Measurements from ENCODE around the gene EDN2. TPM values are rescaled to one million over a fixed set of nuclear protein-coding genes. Genes with fewer than 3 reads are reported as not detected.

The EDN2 gene
- total RNA-seq, 1 experiment from 2014 or later = not detected

DNA sequence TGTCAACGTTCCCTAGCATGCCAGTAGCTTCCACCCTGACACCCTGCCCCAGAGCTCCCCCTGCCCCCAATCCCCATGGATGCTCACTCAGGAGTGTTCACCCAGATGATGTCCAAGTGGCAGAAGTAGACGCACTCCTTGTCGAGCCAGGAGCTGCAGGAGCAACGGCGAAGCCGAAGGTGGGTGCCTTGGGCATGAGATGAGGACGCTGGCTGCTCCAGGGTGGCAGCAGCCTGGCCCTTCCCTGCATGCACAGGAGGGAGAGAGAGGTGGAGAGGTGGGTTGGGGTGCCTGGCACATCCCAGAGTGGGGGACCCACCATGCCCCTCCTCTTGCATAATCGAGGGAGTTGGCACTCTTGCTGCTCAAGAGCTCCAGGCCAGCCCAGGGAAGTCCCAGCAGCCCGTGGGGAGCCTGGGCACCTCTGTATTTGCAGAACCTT lies 502 bp downstream of the EDN2 start:
- POLR2A ChIA-PET (ENCODE audit: low non-redundant PET) = no interaction called here
- TF ChIP-seq, protein P1, sequence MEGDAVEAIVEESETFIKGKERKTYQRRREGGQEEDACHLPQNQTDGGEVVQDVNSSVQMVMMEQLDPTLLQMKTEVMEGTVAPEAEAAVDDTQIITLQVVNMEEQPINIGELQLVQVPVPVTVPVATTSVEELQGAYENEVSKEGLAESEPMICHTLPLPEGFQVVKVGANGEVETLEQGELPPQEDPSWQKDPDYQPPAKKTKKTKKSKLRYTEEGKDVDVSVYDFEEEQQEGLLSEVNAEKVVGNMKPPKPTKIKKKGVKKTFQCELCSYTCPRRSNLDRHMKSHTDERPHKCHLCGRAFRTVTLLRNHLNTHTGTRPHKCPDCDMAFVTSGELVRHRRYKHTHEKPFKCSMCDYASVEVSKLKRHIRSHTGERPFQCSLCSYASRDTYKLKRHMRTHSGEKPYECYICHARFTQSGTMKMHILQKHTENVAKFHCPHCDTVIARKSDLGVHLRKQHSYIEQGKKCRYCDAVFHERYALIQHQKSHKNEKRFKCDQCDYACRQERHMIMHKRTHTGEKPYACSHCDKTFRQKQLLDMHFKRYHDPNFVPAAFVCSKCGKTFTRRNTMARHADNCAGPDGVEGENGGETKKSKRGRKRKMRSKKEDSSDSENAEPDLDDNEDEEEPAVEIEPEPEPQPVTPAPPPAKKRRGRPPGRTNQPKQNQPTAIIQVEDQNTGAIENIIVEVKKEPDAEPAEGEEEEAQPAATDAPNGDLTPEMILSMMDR (conservative IDR thresholded peaks at IDR 0.05; ENCODE audit: low read depth, low read length) = no peak
- TF ChIP-seq EZH2 (IDR thresholded peaks at IDR 0.05; ENCODE audit: borderline replicate concordance, low read depth, low read length, poor library complexity, severe bottlenecking) = no peak
- H3K4me1 ChIP-seq (ENCODE audit: insufficient read depth, low read length, poor library complexity, severe bottlenecking) = peaks cover 42% of the 10 kb centered on the region
- CTCF ChIA-PET = no interaction called here
- no peak overlapping the region for H3K4me3 ChIP-seq (ENCODE audit: low read depth, low read length, poor library complexity, severe bottlenecking)
- no peaks in the 10 kb centered on the region for H3K9me3 ChIP-seq (ENCODE audit: low read depth, low read length, poor library complexity, severe bottlenecking)
- H3K27ac ChIP-seq (ENCODE audit: low read depth, low read length, poor library complexity, severe bottlenecking) = no peak overlapping the region
- H3K36me3 ChIP-seq (ENCODE audit: insufficient read depth, low read length, poor library complexity, severe bottlenecking) = no peaks in the 10 kb centered on the region
- BruUV-seq (replicated peaks) = no TSS peak
- no peaks in the 10 kb centered on the region for H3K27me3 ChIP-seq (replicated peaks; ENCODE audit: insufficient read depth, low read depth, low read length, poor library complexity)
- intact Hi-C loops (cut with micrococcal nuclease; ENCODE audit: unreplicated experiment) = no loop called here
- DNase-seq (ENCODE audit: low spot score) = no peak

DNA sequence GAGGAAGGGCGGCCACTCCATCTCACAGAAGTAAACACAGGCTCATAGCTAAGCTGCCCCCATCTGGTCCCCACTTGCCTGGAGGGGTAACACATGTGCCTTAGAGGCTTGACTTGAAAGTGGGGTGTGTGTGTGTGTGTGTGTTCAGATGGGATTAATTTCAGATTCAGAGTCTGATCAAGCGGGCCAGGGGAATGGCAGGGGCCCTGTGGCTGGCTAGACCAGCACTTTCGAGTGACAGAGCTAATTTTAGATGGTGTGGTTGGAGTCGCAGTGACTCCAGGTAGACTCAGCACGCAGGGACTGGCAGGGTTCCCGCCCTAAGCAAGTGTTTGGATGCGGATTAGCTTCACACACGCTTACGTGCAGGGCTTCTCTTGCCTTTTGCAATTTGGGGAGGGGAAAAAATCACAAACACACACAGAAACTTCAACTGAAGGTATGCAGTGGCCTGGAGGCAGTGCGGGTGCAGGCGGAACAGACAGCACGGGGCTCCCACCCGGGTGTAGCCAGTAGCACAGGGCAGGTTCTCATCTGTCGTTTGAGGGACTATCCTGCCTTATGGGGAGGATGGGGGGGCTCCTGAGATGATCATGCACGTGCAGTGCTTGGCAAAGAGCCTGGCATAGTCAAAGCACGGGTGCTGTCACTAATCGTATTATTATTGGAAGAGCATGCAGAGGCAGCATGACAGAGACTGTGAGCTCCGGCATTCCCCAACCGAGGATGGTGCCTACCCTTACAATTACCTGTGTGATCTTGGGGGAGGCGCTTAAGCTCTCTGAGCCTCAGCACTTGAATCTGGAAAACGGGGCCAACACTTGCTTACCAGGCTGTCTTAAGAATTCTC lies 1.3 kb downstream of the EDN2 start:
- no peaks in the 10 kb centered on the region for H3K27me3 ChIP-seq (replicated peaks; ENCODE audit: insufficient read depth, low read depth, low read length, poor library complexity)
- no peak overlapping the region for H3K4me3 ChIP-seq (ENCODE audit: low read depth, low read length, poor library complexity, severe bottlenecking)
- ChIA-PET CTCF (no interaction called here), POLR2A (ENCODE audit: low non-redundant PET) (interaction anchor here (0.6 kb wide), 1 partner anchor 29 kb away, joined by 3 read pairs; no protein-coding TSS in a partner anchor)
- TF ChIP-seq, protein P1 (conservative IDR thresholded peaks at IDR 0.05; ENCODE audit: low read depth, low read length) = no peak
- TF ChIP-seq EZH2 (IDR thresholded peaks at IDR 0.05; ENCODE audit: borderline replicate concordance, low read depth, low read length, poor library complexity, severe bottlenecking) = no peak
- BruUV-seq (replicated peaks) = no TSS peak
- no peak for DNase-seq (ENCODE audit: low spot score)
- no peaks in the 10 kb centered on the region for H3K36me3 ChIP-seq (ENCODE audit: insufficient read depth, low read length, poor library complexity, severe bottlenecking)
- intact Hi-C loops (cut with micrococcal nuclease; ENCODE audit: unreplicated experiment) = no loop called here
- no peaks in the 10 kb centered on the region for H3K9me3 ChIP-seq (ENCODE audit: low read depth, low read length, poor library complexity, severe bottlenecking)
- H3K27ac ChIP-seq (ENCODE audit: low read depth, low read length, poor library complexity, severe bottlenecking) = peak overlapping the region; percentile 15
- peaks cover 42% of the 10 kb centered on the region for H3K4me1 ChIP-seq (ENCODE audit: insufficient read depth, low read length, poor library complexity, severe bottlenecking)

DNA sequence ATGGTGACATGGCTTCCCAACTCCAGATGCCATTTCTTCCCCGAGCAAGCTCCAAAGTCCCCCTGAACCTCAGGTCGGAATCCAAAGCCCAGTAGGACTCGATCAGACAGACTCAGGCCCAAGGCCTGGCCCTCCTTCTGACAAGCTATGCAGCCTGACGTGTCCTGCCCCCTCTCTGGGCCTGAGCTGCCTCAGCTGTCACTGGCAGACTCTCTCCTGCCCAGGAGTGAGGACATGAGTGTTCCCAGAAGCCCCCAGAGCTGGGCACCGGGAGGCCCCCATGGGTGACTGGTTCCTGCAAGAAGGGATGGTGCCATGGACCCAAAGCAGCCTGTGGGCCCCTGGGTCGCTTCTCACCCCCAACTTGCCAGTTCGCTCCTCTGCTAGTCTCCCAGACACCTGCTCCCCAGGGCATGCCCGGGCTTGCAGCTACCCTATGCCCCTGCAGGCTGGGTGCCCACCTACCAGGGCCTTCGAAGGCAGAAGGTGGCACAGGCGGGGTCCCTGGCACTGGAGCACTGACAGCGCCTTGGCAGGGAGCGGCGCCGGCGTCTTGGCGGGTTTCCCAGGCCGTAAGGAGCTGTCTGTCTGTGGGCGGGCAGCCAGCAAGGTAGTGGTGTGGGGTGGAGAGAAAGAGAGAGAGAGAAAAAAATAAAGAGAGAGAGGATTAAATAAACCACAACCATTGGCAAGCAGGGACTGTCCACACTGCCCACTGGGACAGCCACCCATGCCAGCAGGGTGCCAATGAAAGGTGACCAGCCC lies 2.3 kb downstream of the EDN2 start:
- no peak overlapping the region for H3K4me3 ChIP-seq (ENCODE audit: low read depth, low read length, poor library complexity, severe bottlenecking)
- TF ChIP-seq EZH2 (IDR thresholded peaks at IDR 0.05; ENCODE audit: borderline replicate concordance, low read depth, low read length, poor library complexity, severe bottlenecking) = no peak
- TF ChIP-seq, protein P1 (conservative IDR thresholded peaks at IDR 0.05; ENCODE audit: low read depth, low read length) = no peak
- no peaks in the 10 kb centered on the region for H3K27me3 ChIP-seq (replicated peaks; ENCODE audit: insufficient read depth, low read depth, low read length, poor library complexity)
- H3K36me3 ChIP-seq (ENCODE audit: insufficient read depth, low read length, poor library complexity, severe bottlenecking) = no peaks in the 10 kb centered on the region
- POLR2A ChIA-PET (ENCODE audit: low non-redundant PET) = interaction anchor here (0.6 kb wide), 1 partner anchor 30 kb away, joined by 3 read pairs; no protein-coding TSS in a partner anchor
- CTCF ChIA-PET = no interaction called here
- DNase-seq (ENCODE audit: low spot score) = peak; percentile 73
- H3K27ac ChIP-seq (ENCODE audit: low read depth, low read length, poor library complexity, severe bottlenecking) = peak overlapping the region; percentile 15
- H3K4me1 ChIP-seq (ENCODE audit: insufficient read depth, low read length, poor library complexity, severe bottlenecking) = peaks cover 47% of the 10 kb centered on the region
- intact Hi-C loops (cut with micrococcal nuclease; ENCODE audit: unreplicated experiment) = no loop called here
- no TSS peak for BruUV-seq (replicated peaks)
- H3K9me3 ChIP-seq (ENCODE audit: low read depth, low read length, poor library complexity, severe bottlenecking) = no peaks in the 10 kb centered on the region
